GM12864 (cell line): ENCODE results near the gene RHBDL3.

Source experiments
- DNase-seq: peaks from one replicate; pipeline ENCODE4 v3.0.0-alpha.2; 2011; ENCODE audit warnings: low read depth
- H3K4me3 ChIP-seq: 2 replicates; pipeline ENCODE4 v1.5.1; 2011; ENCODE audit warnings: mild to moderate bottlenecking, low read depth, low read length, control low read depth
- TF ChIP-seq, protein P1 (sequence below): IDR thresholded peaks from 2 replicates; pipeline ENCODE4 v1.5.1; 2011; ENCODE audit warnings: low read depth, mild to moderate bottlenecking, moderate library complexity, low read length, control low read depth, inconsistent platforms; ENCODE audit errors: missing control alignments

Gene RHBDL3

GRCh38 chr17:32320847-32321246 is 55.2 kb downstream of the RHBDL3 start:
- H3K4me3 ChIP-seq: no peak overlapping the region
- no peak for DNase-seq
- TF ChIP-seq, protein P1, sequence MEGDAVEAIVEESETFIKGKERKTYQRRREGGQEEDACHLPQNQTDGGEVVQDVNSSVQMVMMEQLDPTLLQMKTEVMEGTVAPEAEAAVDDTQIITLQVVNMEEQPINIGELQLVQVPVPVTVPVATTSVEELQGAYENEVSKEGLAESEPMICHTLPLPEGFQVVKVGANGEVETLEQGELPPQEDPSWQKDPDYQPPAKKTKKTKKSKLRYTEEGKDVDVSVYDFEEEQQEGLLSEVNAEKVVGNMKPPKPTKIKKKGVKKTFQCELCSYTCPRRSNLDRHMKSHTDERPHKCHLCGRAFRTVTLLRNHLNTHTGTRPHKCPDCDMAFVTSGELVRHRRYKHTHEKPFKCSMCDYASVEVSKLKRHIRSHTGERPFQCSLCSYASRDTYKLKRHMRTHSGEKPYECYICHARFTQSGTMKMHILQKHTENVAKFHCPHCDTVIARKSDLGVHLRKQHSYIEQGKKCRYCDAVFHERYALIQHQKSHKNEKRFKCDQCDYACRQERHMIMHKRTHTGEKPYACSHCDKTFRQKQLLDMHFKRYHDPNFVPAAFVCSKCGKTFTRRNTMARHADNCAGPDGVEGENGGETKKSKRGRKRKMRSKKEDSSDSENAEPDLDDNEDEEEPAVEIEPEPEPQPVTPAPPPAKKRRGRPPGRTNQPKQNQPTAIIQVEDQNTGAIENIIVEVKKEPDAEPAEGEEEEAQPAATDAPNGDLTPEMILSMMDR: no peak

DNA sequence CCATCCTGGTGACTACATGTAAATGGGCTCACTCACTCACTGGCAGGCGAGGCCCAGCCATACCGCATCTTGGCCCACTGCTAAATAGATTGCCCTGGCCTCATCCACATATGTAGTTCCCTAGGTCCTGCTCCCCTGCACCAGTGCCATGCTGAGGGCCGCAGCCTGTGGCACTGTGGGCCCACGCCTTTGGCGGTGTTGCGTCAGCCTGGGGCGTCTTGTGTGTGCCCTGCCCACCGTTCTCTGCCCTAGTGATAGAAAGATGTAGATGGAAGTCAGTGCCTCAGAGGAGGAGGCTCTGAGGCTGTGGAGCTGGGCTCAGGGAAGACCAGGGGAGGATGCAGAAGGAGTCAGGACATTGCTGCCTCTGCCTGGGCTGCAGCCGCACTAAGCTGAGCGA is 57.4 kb downstream of the RHBDL3 start:
- TF ChIP-seq, protein P1: no peak
- no peak overlapping the region for H3K4me3 ChIP-seq
- DNase-seq: no peak

DNA sequence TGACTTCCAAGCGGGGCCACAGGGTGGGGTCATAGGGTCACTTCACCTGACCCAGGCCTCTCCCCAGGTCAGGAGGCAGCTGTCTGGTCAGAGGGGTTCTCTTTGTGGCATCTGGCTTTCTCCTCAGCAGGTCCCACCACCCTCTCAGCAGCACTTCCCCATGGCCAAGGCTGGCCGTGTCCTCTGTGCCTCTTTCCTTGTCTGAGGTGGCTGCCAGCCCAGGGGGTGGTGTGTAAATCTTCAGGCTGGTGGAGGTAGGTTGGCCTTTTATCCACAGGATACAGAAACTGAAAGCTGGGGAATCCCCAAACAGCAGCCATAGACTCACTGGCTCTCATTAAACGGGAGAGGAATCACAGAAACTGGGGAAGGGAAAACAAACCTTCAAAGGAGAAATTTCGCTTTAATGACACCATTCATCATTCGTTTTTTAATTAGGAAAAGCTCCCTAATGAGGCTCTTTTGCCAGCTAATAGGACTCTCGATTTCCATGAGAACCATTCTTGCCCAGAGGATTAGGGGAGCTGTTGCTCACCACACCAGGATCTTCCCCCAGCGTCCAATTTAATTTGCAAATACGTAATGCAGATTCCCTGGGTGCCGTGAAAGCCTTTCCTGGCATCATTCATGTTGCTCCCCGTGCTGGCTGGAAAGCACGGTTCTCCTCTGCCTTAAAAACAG is 58.3 kb downstream of the RHBDL3 start:
- DNase-seq: no peak
- no peak overlapping the region for H3K4me3 ChIP-seq
- TF ChIP-seq, protein P1: no peak

GRCh38 chr17:32327911-32328310 is 62.3 kb downstream of the RHBDL3 start:
- H3K4me3 ChIP-seq: no peak overlapping the region
- TF ChIP-seq, protein P1: no peak

DNA sequence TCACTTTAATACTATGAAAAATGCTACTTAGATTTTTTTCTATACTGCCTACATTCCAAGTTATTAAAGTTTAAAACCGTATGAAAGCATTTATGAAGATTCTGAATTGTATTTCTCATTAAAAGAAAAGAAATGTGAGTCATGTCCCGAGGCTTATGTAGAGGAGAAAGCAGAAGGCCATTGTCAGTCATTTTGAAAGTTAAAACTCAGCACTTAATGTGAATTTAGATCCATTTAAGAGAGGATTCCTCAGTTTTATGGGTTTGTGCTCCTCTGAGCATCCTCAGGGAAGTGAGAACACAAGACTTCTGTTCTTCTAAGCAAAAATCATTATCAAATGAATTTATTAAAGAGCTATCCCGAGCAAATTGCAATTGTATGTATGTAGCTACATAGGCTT is 64.5 kb downstream of the RHBDL3 start:
- TF ChIP-seq, protein P1: no peak
- H3K4me3 ChIP-seq: no peak overlapping the region
- no peak for DNase-seq

More at GRCh38 chr17:32327911-32328310, 62.3 kb downstream of the RHBDL3 start:
- DNase-seq: no peak

- H3K4me3 ChIP-seq: no peak overlapping the region
These were observed 65.8 kb downstream of the RHBDL3 start for GRCh38 chr17:32331243-32332040.

More at GRCh38 chr17:32331243-32332040, 65.8 kb downstream of the RHBDL3 start:
- DNase-seq: no peak
- TF ChIP-seq, protein P1: no peak
